SW 1271 (cell line): Measurements from ENCODE around the gene EEFSEC.
"Not testable (repeated sequence)": the region's sequence is repeated elsewhere in the genome, so short reads cannot be mapped to it uniquely, and the experiment has no call there.

Experiments
- DNase-seq, 2 experiments: peaks; one replicate each; lab custom pipeline; 2025; lab: John Stamatoyannopoulos, UW

Gene EEFSEC

GRCh38 chr3:128152419-128153155, 694 bp upstream of the EEFSEC start:
- no peak for DNase-seq

GRCh38 chr3:128154354-128154753, 1.1 kb downstream of the EEFSEC start:
- DNase-seq, result not testable (repeated sequence)

- no peak for DNase-seq
These were observed 2.5 kb downstream of the EEFSEC start for GRCh38 chr3:128155616-128156360.

GRCh38 chr3:128160661-128161060, 7.4 kb downstream of the EEFSEC start:
- no peak for DNase-seq

- no peak for DNase-seq
These were observed 10.2 kb downstream of the EEFSEC start for GRCh38 chr3:128163432-128163831.

- no peak for DNase-seq
These were observed 13.7 kb downstream of the EEFSEC start for GRCh38 chr3:128166971-128167453.

GRCh38 chr3:128167646-128167972, 14.3 kb downstream of the EEFSEC start:
- no peak for DNase-seq

- no peak for DNase-seq
These were observed 14.8 kb downstream of the EEFSEC start for GRCh38 chr3:128167973-128168674.

GRCh38 chr3:128168836-128169235, 15.6 kb downstream of the EEFSEC start:
- no peak for DNase-seq

- peak; percentile 18 to 63 for DNase-seq
These were observed 17.7 kb downstream of the EEFSEC start for GRCh38 chr3:128170866-128171516.

GRCh38 chr3:128173200-128173599, 19.9 kb downstream of the EEFSEC start:
- no peak for DNase-seq

GRCh38 chr3:128173849-128174248, 20.6 kb downstream of the EEFSEC start:
- DNase-seq, result no peak

GRCh38 chr3:128174675-128175590, 21.7 kb downstream of the EEFSEC start:
- DNase-seq, result no peak

GRCh38 chr3:128175768-128176167, 22.5 kb downstream of the EEFSEC start:
- DNase-seq, result no peak

- no peak for DNase-seq
These were observed 23.1 kb downstream of the EEFSEC start for GRCh38 chr3:128176276-128176833.

- no peak for DNase-seq
These were observed 24.6 kb downstream of the EEFSEC start for GRCh38 chr3:128177865-128178264.

- no peak for DNase-seq
These were observed 25.7 kb downstream of the EEFSEC start for GRCh38 chr3:128178782-128179483.

GRCh38 chr3:128179484-128179819, 26.2 kb downstream of the EEFSEC start:
- DNase-seq, result no peak

- DNase-seq, result no peak
These were observed 27.2 kb downstream of the EEFSEC start for GRCh38 chr3:128180436-128180835.

GRCh38 chr3:128180913-128181312, 27.6 kb downstream of the EEFSEC start:
- no peak for DNase-seq
